Astrocyte of the cerebellum (primary cell): ENCODE data around the gene PRTFDC1.
A peak's percentile ranks its signal among the peaks of the same experiment; 100 is the strongest.
"Not testable (repeated sequence)": the region's sequence is repeated elsewhere in the genome, so short reads cannot be mapped to it uniquely, and the experiment has no call there.

ENCODE experiments used
- DNase-seq: peaks from one replicate; pipeline ENCODE4 v3.0.0-alpha.2; 2011; ENCODE audit warnings: low read depth
- H3K4me3 ChIP-seq: 2 replicates; pipeline ENCODE4 v1.5.1; 2011; ENCODE audit warnings: mild to moderate bottlenecking, low read depth, low read length, moderate library complexity
- CTCF ChIP-seq: IDR thresholded peaks from 2 replicates; pipeline ENCODE4 v1.5.1; 2012; ENCODE audit warnings: low read length, low read depth, moderate library complexity, mild to moderate bottlenecking; ENCODE audit errors: missing control alignments
- in situ Hi-C: cut with HindIII; loops from 2 replicates; pipeline ENCODE4 v1.10.0; 2017; ENCODE audit warnings: low sequenced_read_pairs

Gene PRTFDC1

GRCh38 chr10:24958721-24959381 lies 6.4 kb upstream of the PRTFDC1 start:
- in situ Hi-C loops: no loop called here
- no peak for TF ChIP-seq CTCF
- peak overlapping the region; percentile 9 for H3K4me3 ChIP-seq
- no peak for DNase-seq

GRCh38 chr10:24958091-24958720 lies 5.8 kb upstream of the PRTFDC1 start:
- peak overlapping the region; percentile 9 for H3K4me3 ChIP-seq
- in situ Hi-C loops: no loop called here
- TF ChIP-seq CTCF: no peak
- peak; percentile 91 for DNase-seq

GRCh38 chr10:24957624-24958051 lies 5.2 kb upstream of the PRTFDC1 start:
- in situ Hi-C loops: not testable (repeated sequence)

GRCh38 chr10:24953675-24954074 lies 1.3 kb upstream of the PRTFDC1 start:
- in situ Hi-C loops: no loop called here
- H3K4me3 ChIP-seq: no peak overlapping the region
- no peak for TF ChIP-seq CTCF
- DNase-seq: no peak

More at GRCh38 chr10:24957624-24958051, 5.2 kb upstream of the PRTFDC1 start:
- H3K4me3 ChIP-seq, DNase-seq: not testable (repeated sequence)

- in situ Hi-C loops: no loop called here
- DNase-seq: no peak
- no peak for TF ChIP-seq CTCF
- H3K4me3 ChIP-seq: peak overlapping the region; percentile 37
Measured at GRCh38 chr10:24952707-24953645, 570 bp upstream of the PRTFDC1 start.

- in situ Hi-C loops: no loop called here
- TF ChIP-seq CTCF: no peak
- no peak for DNase-seq
- H3K4me3 ChIP-seq: peak overlapping the region; percentile 37
Measured at GRCh38 chr10:24951201-24952142, 934 bp downstream of the PRTFDC1 start.
